22Rv1 (cell line): Measurements from ENCODE around the gene PPEF1.

ENCODE experiments used
- CTCF ChIP-seq: fragments of 450-650 bp; IDR thresholded peaks from 2 replicates; pipeline ENCODE4 v1.5.1; 2017; ENCODE audit warnings: mild to moderate bottlenecking
- ZFX ChIP-seq: fragments of 450-650 bp; IDR thresholded peaks from 2 replicates; pipeline ENCODE4 v1.6.1; 2017; ENCODE audit warnings: antibody characterized with exemption, borderline replicate concordance

GRCh38 chrX:18691431-18691830 lies 16.0 kb upstream of the PPEF1 start:
- TF ChIP-seq CTCF: no peak
- TF ChIP-seq ZFX: no peak
